Measurements from ENCODE around the gene EIF4E2. TPM values are rescaled to one million over a fixed set of nuclear protein-coding genes. Genes with fewer than 3 reads are reported as not detected.

Gene EIF4E2
- polyA plus RNA-seq, 1 experiment, result 40.5 TPM

DNA sequence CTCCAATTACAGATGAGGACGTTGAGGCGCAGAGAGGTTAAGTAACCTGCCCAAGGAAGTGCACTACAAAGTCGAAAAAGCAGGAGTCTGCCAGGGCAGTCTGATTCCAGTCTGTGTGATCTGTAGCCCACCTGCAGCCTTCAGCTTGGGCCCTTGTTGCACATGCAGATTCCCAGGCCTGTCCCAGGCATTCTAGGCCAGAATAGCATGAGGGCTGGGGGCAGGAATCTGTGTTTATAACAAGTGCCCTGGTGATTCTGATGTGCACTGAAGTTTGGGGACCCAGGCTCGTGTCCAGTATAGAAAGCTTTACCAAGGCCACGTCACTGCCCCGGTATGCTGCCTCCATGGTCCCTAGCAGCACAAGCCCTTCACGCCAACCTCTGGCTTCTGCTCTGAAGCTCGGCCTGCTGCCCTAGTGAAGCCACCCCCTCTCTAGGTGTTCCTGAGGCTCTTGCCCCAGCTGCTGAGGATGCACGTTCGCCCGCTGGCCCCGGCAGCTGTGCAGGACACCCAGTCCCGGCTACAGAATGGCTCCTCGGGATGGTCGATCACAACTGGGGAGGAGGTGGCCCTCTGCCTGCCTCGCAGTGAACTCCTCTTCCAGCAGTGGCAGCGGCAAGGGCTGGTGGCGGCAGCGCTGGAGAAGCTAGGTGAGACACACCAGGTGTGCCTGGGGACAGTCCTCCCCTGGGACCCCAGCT is 6.4 kb upstream of the EIF4E2 start:
- no peaks in the 10 kb centered on the region; the same call in 1 of the 2 replicates for H3K9me3 ChIP-seq (ENCODE audit: control insufficient read depth, insufficient read depth, low read length)
- no peak overlapping the region for H3K4me3 ChIP-seq (ENCODE audit: low read depth, low read length)
- H3K27ac ChIP-seq (ENCODE audit: low read depth, low read length), result no peak overlapping the region
- peaks cover 6% of the 10 kb centered on the region for H3K27me3 ChIP-seq (ENCODE audit: control insufficient read depth, insufficient read depth, low read length)
- CTCF ChIA-PET, result no interaction called here
- TF ChIP-seq CTCF (IDR thresholded peaks at IDR 0.05; ENCODE audit: low read depth, low read length), result no peak
- POLR2A ChIA-PET, result no interaction called here
- DNase-seq (ENCODE audit: low read depth, low spot score), result no peak

- Histone ChIP-seq H3K27me3 (ENCODE audit: control insufficient read depth, insufficient read depth, low read length) (peaks cover 2% of the 10 kb centered on the region), H3K9me3 (ENCODE audit: control insufficient read depth, insufficient read depth, low read length) (no peaks in the 10 kb centered on the region; the same call in 1 of the 2 replicates), H3K27ac (ENCODE audit: low read depth, low read length) (no peak overlapping the region), H3K4me3 (ENCODE audit: low read depth, low read length) (no peak overlapping the region)
- DNase-seq (ENCODE audit: low read depth, low spot score), result no peak
- POLR2A ChIA-PET, result no interaction called here
- CTCF ChIA-PET, result interaction anchor here (0.7 kb wide), 1 partner anchor 220 kb away, joined by 3 read pairs; no protein-coding TSS in a partner anchor
- no peak for TF ChIP-seq CTCF (IDR thresholded peaks at IDR 0.05; ENCODE audit: low read depth, low read length)
Observed at GRCh38 chr2:232544674-232545073, 5.8 kb upstream of the EIF4E2 start.

DNA sequence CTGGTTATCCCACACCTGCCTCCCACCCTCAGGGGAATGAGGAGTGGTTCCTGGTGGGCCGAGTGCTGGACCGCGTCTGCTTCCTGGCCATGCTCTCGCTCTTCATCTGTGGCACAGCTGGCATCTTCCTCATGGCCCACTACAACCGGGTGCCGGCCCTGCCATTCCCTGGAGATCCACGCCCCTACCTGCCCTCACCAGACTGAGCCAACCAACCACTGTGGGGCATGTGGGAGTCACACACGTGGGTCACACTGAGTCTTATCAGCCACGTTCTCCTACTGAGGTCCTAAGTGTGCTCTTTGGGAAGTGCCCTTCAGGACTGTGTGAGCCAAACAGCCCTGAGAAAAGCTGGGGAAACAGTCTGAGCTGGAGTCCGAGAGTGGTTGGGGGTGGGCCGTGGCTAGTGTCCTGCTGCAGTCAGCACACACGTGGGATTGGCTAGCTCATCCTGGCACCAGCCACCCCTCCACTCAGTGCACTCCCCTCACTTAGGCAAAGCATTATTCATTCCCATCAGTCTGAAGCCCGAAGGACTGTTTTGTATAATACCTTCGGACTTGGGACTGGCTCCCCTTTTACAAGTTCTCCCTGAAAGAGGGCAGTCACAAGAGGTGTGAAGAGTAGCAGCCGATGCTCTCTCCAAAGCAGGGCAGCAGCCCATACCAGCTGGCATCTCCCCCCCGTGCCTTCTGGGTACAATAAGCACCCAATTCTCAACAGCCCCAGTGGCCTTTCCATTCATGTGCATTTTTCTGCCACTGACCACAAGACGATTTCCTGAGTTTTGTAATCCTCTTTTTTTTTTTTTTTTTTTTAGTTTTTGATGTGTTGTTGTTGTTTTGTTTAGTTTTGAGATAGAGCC is 4.7 kb upstream of the EIF4E2 start:
- ChIA-PET CTCF (interaction anchor here (0.6 kb wide), 1 partner anchor 61 kb away, joined by 3 read pairs; no protein-coding TSS in a partner anchor), POLR2A (no interaction called here)
- no peak for TF ChIP-seq CTCF (IDR thresholded peaks at IDR 0.05; ENCODE audit: low read depth, low read length)
- Histone ChIP-seq H3K4me3 (ENCODE audit: low read depth, low read length) (no peak overlapping the region), H3K27ac (ENCODE audit: low read depth, low read length) (no peak overlapping the region), H3K27me3 (ENCODE audit: control insufficient read depth, insufficient read depth, low read length) (no peaks in the 10 kb centered on the region), H3K9me3 (ENCODE audit: control insufficient read depth, insufficient read depth, low read length) (no peaks in the 10 kb centered on the region; the same call in 1 of the 2 replicates)
- no peak for DNase-seq (ENCODE audit: low read depth, low spot score)

- DNase-seq (ENCODE audit: low read depth, low spot score), result no peak
- no peaks in the 10 kb centered on the region; the same call in 1 of the 2 replicates for H3K9me3 ChIP-seq (ENCODE audit: control insufficient read depth, insufficient read depth, low read length)
- no peak overlapping the region for H3K27ac ChIP-seq (ENCODE audit: low read depth, low read length)
- no peak for TF ChIP-seq CTCF (IDR thresholded peaks at IDR 0.05; ENCODE audit: low read depth, low read length)
- H3K27me3 ChIP-seq (ENCODE audit: control insufficient read depth, insufficient read depth, low read length), result no peaks in the 10 kb centered on the region
- H3K4me3 ChIP-seq (ENCODE audit: low read depth, low read length), result no peak overlapping the region
- CTCF ChIA-PET, result no interaction called here
- POLR2A ChIA-PET, result no interaction called here
Observed at GRCh38 chr2:232547991-232548390, 2.5 kb upstream of the EIF4E2 start.
